H1 (cell line): ENCODE measurements around the gene CYP2J2. TPM values are rescaled to one million over a fixed set of nuclear protein-coding genes. Genes with fewer than 3 reads are reported as not detected.

Experiments used
- CTCF ChIA-PET: fragments of 300-600 bp; sonication (Branson Sonifier 250); formaldehyde crosslinking; loops from one replicate; lab custom pipeline; 2021; ENCODE audit not compliant: partially characterized antibody; lab: Charles Lee
- POLR2A ChIA-PET: fragments of 300-600 bp; sonication (Branson Sonifier 250); formaldehyde crosslinking; loops from one replicate; lab custom pipeline; 2021; ENCODE audit warnings: inconsistent platforms; ENCODE audit not compliant: partially characterized antibody; lab: Charles Lee
- DNase-seq, 2 experiments: peaks; one replicate each; pipeline versions ENCODE4 v3.0.0 to v3.0.0-alpha.2; 2010 to 2022; ENCODE audit warnings: low spot score in 2 of 2, low read depth in 1 of 2, mixed read lengths in 1 of 2
- FAIRE-seq: peaks from 2 replicates; lab custom pipeline; 2011; peaks lifted over from hg19 to GRCh38; lab: Jason Lieb, UNC
- H2AFZ ChIP-seq: 2 replicates; pipeline ENCODE4 v1.8.1; 2012; ENCODE audit warnings: low read length, inconsistent platforms
- H2AK5ac ChIP-seq: 2 replicates; pipeline ENCODE4 v1.6.1; 2013; ENCODE audit warnings: low read depth, low read length
- H2BK120ac ChIP-seq: replicated peaks from 2 replicates; pipeline ENCODE3; 2013; ENCODE audit warnings: low read depth, low read length, inconsistent platforms
- H2BK12ac ChIP-seq: 2 replicates; pipeline ENCODE4 v1.6.1; 2013; ENCODE audit warnings: low read depth, low read length
- H2BK15ac ChIP-seq: 2 replicates; pipeline ENCODE4 v1.6.1; 2013; ENCODE audit warnings: low read length
- H2BK20ac ChIP-seq: 2 replicates; pipeline ENCODE4 v1.6.1; 2013; ENCODE audit warnings: low read length
- H2BK5ac ChIP-seq: 2 replicates; pipeline ENCODE4 v1.6.1; 2013; ENCODE audit warnings: low read depth, low read length
- H3K14ac ChIP-seq: 2 replicates; pipeline ENCODE4 v1.6.1; 2013; ENCODE audit warnings: inconsistent platforms; ENCODE audit not compliant: insufficient read length
- H3K18ac ChIP-seq: 2 replicates; pipeline ENCODE4 v1.6.1; 2013; ENCODE audit warnings: low read length; ENCODE audit errors: extremely low read depth
- H3K23ac ChIP-seq: 2 replicates; pipeline ENCODE4 v1.6.1; 2013; ENCODE audit warnings: inconsistent platforms; ENCODE audit not compliant: insufficient read length
- H3K23me2 ChIP-seq: 2 replicates; pipeline ENCODE4 v1.6.1; 2013; ENCODE audit warnings: low read depth, low read length
- H3K27ac ChIP-seq: 2 replicates; pipeline ENCODE4 v1.6.1; 2011; ENCODE audit warnings: low read depth, low read length, inconsistent platforms
- H3K27me3 ChIP-seq, 4 experiments: replicated peaks in 1 of 4; 1 replicate in 1 of 4; 2 replicates in 3 of 4; pipeline versions ENCODE4 v1.6.1 to v1.8.1; 2011 to 2013; ENCODE audit warnings: low read length in 3 of 4, mild to moderate bottlenecking in 3 of 4, inconsistent platforms in 2 of 4, mixed read lengths in 2 of 4, moderate library complexity in 1 of 4; ENCODE audit not compliant: control insufficient read depth in 3 of 4, insufficient read depth in 3 of 4; ENCODE audit errors: extremely low read depth in 1 of 4
- H3K36me3 ChIP-seq, 4 experiments: 2 replicates each; pipeline versions ENCODE4 v1.6.1 to v1.8.1; 2011 to 2013; ENCODE audit warnings: mild to moderate bottlenecking in 4 of 4, low read length in 3 of 4, moderate library complexity in 2 of 4, control low read depth in 1 of 4, inconsistent platforms in 1 of 4; ENCODE audit not compliant: insufficient read depth in 4 of 4, control insufficient read depth in 2 of 4
- H3K4ac ChIP-seq: replicated peaks from 2 replicates; pipeline ENCODE3; 2013; ENCODE audit warnings: low read length, low read depth, mixed read lengths, inconsistent platforms; ENCODE audit not compliant: insufficient read length
- H3K4me1 ChIP-seq, 4 experiments: replicated peaks in 1 of 4; 1 replicate in 1 of 4; 2 replicates in 3 of 4; pipeline versions ENCODE4 v1.6.1 to v1.8.1; 2011 to 2013; ENCODE audit warnings: low read length in 3 of 4, inconsistent platforms in 2 of 4, mixed read lengths in 1 of 4; ENCODE audit not compliant: insufficient read depth in 4 of 4, control insufficient read depth in 3 of 4
- H3K4me2 ChIP-seq, 2 experiments: 2 replicates each; pipeline versions ENCODE4 v1.6.1 to v1.8.1; 2011 to 2013; ENCODE audit warnings: low read depth in 2 of 2, low read length in 2 of 2, control low read depth in 1 of 2, inconsistent platforms in 1 of 2, mild to moderate bottlenecking in 1 of 2; ENCODE audit not compliant: insufficient read depth in 1 of 2
- H3K4me3 ChIP-seq, 4 experiments: fragments of 200-600, 300-600 bp in 1 of 4; sonication (generic), shearing (Covaris generic), sonication (Bioruptor Twin) in 1 of 4; 2 replicates each; pipeline versions ENCODE4 v1.5.1 to v1.8.1; 2011 to 2016; ENCODE audit warnings: low read length in 4 of 4, low read depth in 3 of 4, control low read depth in 2 of 4, inconsistent platforms in 2 of 4, mild to moderate bottlenecking in 2 of 4, mixed read lengths in 1 of 4, moderate library complexity in 1 of 4; ENCODE audit not compliant: insufficient read depth in 2 of 4; ENCODE audit errors: extremely low read depth in 1 of 4
- H3K56ac ChIP-seq: replicated peaks from 2 replicates; pipeline ENCODE3; 2013; ENCODE audit warnings: low read depth, mild to moderate bottlenecking, mixed read lengths, low read length, inconsistent platforms; ENCODE audit not compliant: insufficient read length
- H3K79me1 ChIP-seq: 2 replicates; pipeline ENCODE4 v1.6.1; 2013; ENCODE audit warnings: low read depth, low read length, control low read depth
- H3K79me2 ChIP-seq, 2 experiments: 2 replicates each; pipeline versions ENCODE4 v1.6.1 to v1.8.1; 2012 to 2013; ENCODE audit warnings: low read length in 2 of 2, mild to moderate bottlenecking in 2 of 2, inconsistent platforms in 1 of 2; ENCODE audit not compliant: insufficient read depth in 2 of 2, control insufficient read depth in 1 of 2
- H3K9ac ChIP-seq, 4 experiments: replicated peaks in 1 of 4; 1 replicate in 1 of 4; 2 replicates in 3 of 4; pipeline versions ENCODE4 v1.6.1 to v1.8.1; 2011 to 2013; ENCODE audit warnings: low read depth in 3 of 4, low read length in 3 of 4, control low read depth in 2 of 4, mild to moderate bottlenecking in 2 of 4, moderate library complexity in 2 of 4, inconsistent platforms in 1 of 4; ENCODE audit errors: extremely low read depth in 1 of 4
- H3K9me3 ChIP-seq, 2 experiments: 2 replicates each; pipeline versions ENCODE4 v1.6.1 to v1.8.1; 2012 to 2013; ENCODE audit warnings: mild to moderate bottlenecking in 2 of 2, moderate library complexity in 2 of 2, control low read depth in 1 of 2, inconsistent platforms in 1 of 2, low read depth in 1 of 2, low read length in 1 of 2, mixed read lengths in 1 of 2; ENCODE audit not compliant: insufficient read depth in 2 of 2
- H4K20me1 ChIP-seq, 2 experiments: replicated peaks in 1 of 2; 2 replicates each; pipeline versions ENCODE3 to v1.8.1; 2011 to 2013; ENCODE audit warnings: inconsistent platforms in 2 of 2, low read length in 2 of 2, mild to moderate bottlenecking in 1 of 2; ENCODE audit not compliant: insufficient read depth in 2 of 2, control insufficient read depth in 1 of 2
- H4K5ac ChIP-seq: 2 replicates; pipeline ENCODE4 v1.6.1; 2013; ENCODE audit warnings: low read length, low read depth, mixed read lengths, inconsistent platforms; ENCODE audit not compliant: insufficient read length
- H4K8ac ChIP-seq: 2 replicates; pipeline ENCODE4 v1.8.0; 2013; ENCODE audit warnings: mild to moderate bottlenecking, moderate library complexity, low read length, inconsistent platforms; ENCODE audit not compliant: insufficient read depth; ENCODE audit errors: extremely low read depth
- H4K91ac ChIP-seq: replicated peaks from 2 replicates; pipeline ENCODE3; 2013; ENCODE audit warnings: low read length, mixed read lengths, inconsistent platforms; ENCODE audit not compliant: insufficient read length
- BCL11A ChIP-seq, 2 experiments: IDR thresholded peaks; one replicate each; pipeline ENCODE4 v1.6.1; 2011; ENCODE audit warnings: low read depth in 2 of 2, low read length in 2 of 2, mild to moderate bottlenecking in 2 of 2
- CBX8 ChIP-seq: fragments of 300-800, 300-1000 bp; sonication (generic); IDR thresholded peaks from 2 replicates; pipeline ENCODE4 v1.7.1; 2016; ENCODE audit warnings: low read depth, low read length, borderline replicate concordance
- CEBPB ChIP-seq: IDR thresholded peaks from 2 replicates; pipeline ENCODE4 v1.6.1; 2012; ENCODE audit warnings: low read depth, low read length
- HDAC6 ChIP-seq: IDR thresholded peaks from one replicate; pipeline ENCODE4 v1.7.1; 2012; ENCODE audit warnings: low read depth, mild to moderate bottlenecking, inconsistent platforms, low read length, moderate library complexity
- MAX ChIP-seq: IDR thresholded peaks from 2 replicates; pipeline ENCODE4 v1.6.1; 2012; ENCODE audit warnings: inconsistent platforms
- NRF1 ChIP-seq: IDR thresholded peaks from 2 replicates; pipeline ENCODE4 v1.6.1; 2011; ENCODE audit warnings: mild to moderate bottlenecking, low read depth, low read length, improper control_type of control experiment
- PHF8 ChIP-seq: fragments of 200-600 bp; sonication (generic); conservative IDR thresholded peaks from 2 replicates; pipeline ENCODE4 v1.7.1; 2012; ENCODE audit warnings: low read depth, mild to moderate bottlenecking, inconsistent platforms, low read length, moderate library complexity
- WGBS, 2 experiments: shearing (Covaris generic) in 1 of 2; methylation state at CpG; one replicate each; pipeline versions ENCODE4 v1.1.6 to v1.1.7; 2013 to 2015; ENCODE audit warnings: low lambda C conversion rate in 2 of 2, mixed read lengths in 2 of 2, inconsistent platforms in 1 of 2, low coverage in 1 of 2, missing lambda C conversion rate in 1 of 2; ENCODE audit not compliant: insufficient replicate concordance in 2 of 2, insufficient coverage in 1 of 2, insufficient read length in 1 of 2; ENCODE audit errors: extremely low coverage in 1 of 2, missing lambda C conversion rate in 1 of 2; 5-methylcytosine and 5-hydroxymethylcytosine counted together
- polyA plus RNA-seq, 7 experiments: library from polyadenylated mRNA; depleted of rRNA in 3 of 7; stranded (reverse) in 5 of 7; unstranded in 2 of 7; fragments of >200 nt in 5 of 7; fragments of 200-250 nt in 2 of 7; gene quantifications; 1 replicate in 5 of 7; 2 replicates in 1 of 7; 4 replicates in 1 of 7; pipeline versions ENCODE4 v1.2.1 to v1.2.3, GENCODE V29; 2011 to 2013; ENCODE audit warnings: missing spikeins in 2 of 7, mixed read lengths in 2 of 7
- total RNA-seq: library from RNA; stranded (reverse); fragmentation: NEBNext Ultra II Directional; extraction: Animal tissue kit (Norgen Biotek cat#: 25700); gene quantifications from 2 replicates; pipeline ENCODE4 v1.2.1, GENCODE V29; 2021
- TF ChIP-seq, protein P1 (sequence below): IDR thresholded peaks from 2 replicates; pipeline ENCODE4 v1.6.1; 2012; ENCODE audit warnings: low read length, inconsistent platforms

CYP2J2 gene
- total and polyA plus RNA-seq, 2 of the 8 experiments (the other 6 are each of a cell fraction or from before 2014, with no cell fraction given), result 0.59 to 2.1 TPM

GRCh38 chr1:59877108-59877682 lies 49.4 kb downstream of the CYP2J2 start:
- FAIRE-seq (no peak), DNase-seq (no peak)
- Histone ChIP-seq H3K9ac (no peak overlapping the region), H3K79me1 (no peaks in the 10 kb centered on the region), H3K56ac (no peak overlapping the region), H3K23me2 (no peaks in the 10 kb centered on the region), H3K4ac (no peak overlapping the region), H3K4me1 (no peaks in the 10 kb centered on the region), H3K79me2 (no peaks in the 10 kb centered on the region), H2BK12ac (no peak overlapping the region), H3K9me3 (no peaks in the 10 kb centered on the region), H2AK5ac (no peak overlapping the region), H2AFZ (no peak overlapping the region), H2BK120ac (no peak overlapping the region), H3K27ac (no peak overlapping the region), H2BK15ac (no peak overlapping the region), H4K20me1 (no peaks in the 10 kb centered on the region), H2BK20ac (no peak overlapping the region), H3K4me2 (no peak overlapping the region), H3K18ac (no peak overlapping the region), H4K5ac (no peak overlapping the region), H2BK5ac (no peak overlapping the region), H3K36me3 (peaks cover 0 to 8% (median 2%) of the 10 kb centered on the region in 4 experiments; a peak in 3 of 8 replicates), H3K23ac (no peak overlapping the region), H3K4me3 (no peak overlapping the region), H3K27me3 (no peaks in the 10 kb centered on the region), H3K14ac (no peak overlapping the region), H4K8ac (no peak overlapping the region), H4K91ac (no peak overlapping the region)
- POLR2A ChIA-PET, result interaction anchor here (2.2 kb wide), 1 partner anchor 70 kb away, joined by 7 read pairs; no protein-coding TSS in a partner anchor
- 79% methylated on average over 2 of the region's 2 CpGs; no CpG with 5 or more reads in 1 of the 2 experiments for WGBS, 2 experiments
- CTCF ChIA-PET, result interaction anchor here (1.1 to 14.4 kb wide), 5 partner anchors 9 to 98 kb away, joined by 3 to 323 read pairs (median 4); no protein-coding TSS in a partner anchor
- no peak for TF ChIP-seq PHF8
- no peak for TF ChIP-seq CBX8
- no peak for TF ChIP-seq BCL11A (IDR thresholded peaks at IDR 0.05; ENCODE audit: low read depth in 2 of 2, low read length in 2 of 2)
- no peak for TF ChIP-seq HDAC6
- TF ChIP-seq CEBPB, result no peak
- no peak for TF ChIP-seq NRF1
- TF ChIP-seq, protein P1, sequence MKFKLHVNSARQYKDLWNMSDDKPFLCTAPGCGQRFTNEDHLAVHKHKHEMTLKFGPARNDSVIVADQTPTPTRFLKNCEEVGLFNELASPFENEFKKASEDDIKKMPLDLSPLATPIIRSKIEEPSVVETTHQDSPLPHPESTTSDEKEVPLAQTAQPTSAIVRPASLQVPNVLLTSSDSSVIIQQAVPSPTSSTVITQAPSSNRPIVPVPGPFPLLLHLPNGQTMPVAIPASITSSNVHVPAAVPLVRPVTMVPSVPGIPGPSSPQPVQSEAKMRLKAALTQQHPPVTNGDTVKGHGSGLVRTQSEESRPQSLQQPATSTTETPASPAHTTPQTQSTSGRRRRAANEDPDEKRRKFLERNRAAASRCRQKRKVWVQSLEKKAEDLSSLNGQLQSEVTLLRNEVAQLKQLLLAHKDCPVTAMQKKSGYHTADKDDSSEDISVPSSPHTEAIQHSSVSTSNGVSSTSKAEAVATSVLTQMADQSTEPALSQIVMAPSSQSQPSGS, result no peak
- TF ChIP-seq MAX, result no peak
